ENCODE results near the gene TNK2.
"Not testable (repeated sequence)": the region's sequence is repeated elsewhere in the genome, so short reads cannot be mapped to it uniquely, and the experiment has no call there.

TNK2 gene

GRCh38 chr3:195877136-195877715 is 31.1 kb downstream of the TNK2 start:
- 92 to 97% methylated on average over 10 of the region's 10 CpGs for WGBS, 2 experiments
- Histone ChIP-seq H3K27me3 (ENCODE audit: control insufficient read depth, insufficient read depth, low read length, poor library complexity, severe bottlenecking) (no peaks in the 10 kb centered on the region), H3K36me3 (ENCODE audit: control insufficient read depth, insufficient read depth, low read length) (no peaks in the 10 kb centered on the region)

GRCh38 chr3:195876297-195877064 is 31.9 kb downstream of the TNK2 start:
- H3K4me1 ChIP-seq (ENCODE audit: control insufficient read depth, insufficient read depth, low read length), result no peaks in the 10 kb centered on the region
- WGBS, 2 experiments, result 88% methylated on average over 28 of the region's 28 CpGs
- no peak overlapping the region for H3K27ac ChIP-seq (ENCODE audit: insufficient read depth, low read depth, low read length, poor library complexity, severe bottlenecking)
- H3K27me3 ChIP-seq (ENCODE audit: control insufficient read depth, insufficient read depth, low read length, poor library complexity, severe bottlenecking), result no peaks in the 10 kb centered on the region
- H3K9me3 ChIP-seq (ENCODE audit: control insufficient read depth, low read length), result no peaks in the 10 kb centered on the region
- no peak overlapping the region for H3K4me3 ChIP-seq (ENCODE audit: insufficient read depth, low read depth, low read length)
- H3K36me3 ChIP-seq (ENCODE audit: control insufficient read depth, insufficient read depth, low read length), result no peaks in the 10 kb centered on the region

More at GRCh38 chr3:195877136-195877715, 31.1 kb downstream of the TNK2 start:
- Histone ChIP-seq H3K4me3 (ENCODE audit: insufficient read depth, low read depth, low read length) (no peak overlapping the region), H3K4me1 (ENCODE audit: control insufficient read depth, insufficient read depth, low read length) (no peaks in the 10 kb centered on the region), H3K9me3 (ENCODE audit: control insufficient read depth, low read length) (no peaks in the 10 kb centered on the region), H3K27ac (ENCODE audit: insufficient read depth, low read depth, low read length, poor library complexity, severe bottlenecking) (no peak overlapping the region)

- WGBS, 2 experiments, result 95 to 96% methylated on average over 35 of the region's 35 CpGs
- no peaks in the 10 kb centered on the region for H3K36me3 ChIP-seq (ENCODE audit: control insufficient read depth, insufficient read depth, low read length)
- H3K4me1 ChIP-seq (ENCODE audit: control insufficient read depth, insufficient read depth, low read length), result no peaks in the 10 kb centered on the region
- no peak overlapping the region for H3K4me3 ChIP-seq (ENCODE audit: insufficient read depth, low read depth, low read length)
- H3K27me3 ChIP-seq (ENCODE audit: control insufficient read depth, insufficient read depth, low read length, poor library complexity, severe bottlenecking), result no peaks in the 10 kb centered on the region
- no peaks in the 10 kb centered on the region for H3K9me3 ChIP-seq (ENCODE audit: control insufficient read depth, low read length)
- no peak overlapping the region for H3K27ac ChIP-seq (ENCODE audit: insufficient read depth, low read depth, low read length, poor library complexity, severe bottlenecking)
These were observed 32.7 kb downstream of the TNK2 start for GRCh38 chr3:195875482-195876236.

- WGBS, 2 experiments, result 92 to 93% methylated on average over 26 of the region's 26 CpGs
- no peaks in the 10 kb centered on the region for H3K27me3 ChIP-seq (ENCODE audit: control insufficient read depth, insufficient read depth, low read length, poor library complexity, severe bottlenecking)
These were observed 34.4 kb downstream of the TNK2 start for GRCh38 chr3:195873971-195874370.

GRCh38 chr3:195873281-195873887 is 35.0 kb downstream of the TNK2 start:
- Histone ChIP-seq H3K36me3 (ENCODE audit: control insufficient read depth, insufficient read depth, low read length) (no peaks in the 10 kb centered on the region), H3K4me1 (ENCODE audit: control insufficient read depth, insufficient read depth, low read length) (no peaks in the 10 kb centered on the region), H3K27me3 (ENCODE audit: control insufficient read depth, insufficient read depth, low read length, poor library complexity, severe bottlenecking) (no peaks in the 10 kb centered on the region), H3K4me3 (ENCODE audit: insufficient read depth, low read depth, low read length) (no peak overlapping the region), H3K27ac (ENCODE audit: insufficient read depth, low read depth, low read length, poor library complexity, severe bottlenecking) (no peak overlapping the region), H3K9me3 (ENCODE audit: control insufficient read depth, low read length) (no peaks in the 10 kb centered on the region)
- 95 to 96% methylated on average over 38 of the region's 38 CpGs for WGBS, 2 experiments

More at GRCh38 chr3:195873971-195874370, 34.4 kb downstream of the TNK2 start:
- no peaks in the 10 kb centered on the region for H3K36me3 ChIP-seq (ENCODE audit: control insufficient read depth, insufficient read depth, low read length)
- H3K9me3 ChIP-seq (ENCODE audit: control insufficient read depth, low read length), result no peaks in the 10 kb centered on the region
- no peak overlapping the region for H3K27ac ChIP-seq (ENCODE audit: insufficient read depth, low read depth, low read length, poor library complexity, severe bottlenecking)
- H3K4me1 ChIP-seq (ENCODE audit: control insufficient read depth, insufficient read depth, low read length), result no peaks in the 10 kb centered on the region
- H3K4me3 ChIP-seq (ENCODE audit: insufficient read depth, low read depth, low read length), result no peak overlapping the region

GRCh38 chr3:195872800-195873199 is 35.6 kb downstream of the TNK2 start:
- no peaks in the 10 kb centered on the region for H3K36me3 ChIP-seq (ENCODE audit: control insufficient read depth, insufficient read depth, low read length)
- H3K9me3 ChIP-seq (ENCODE audit: control insufficient read depth, low read length), result no peaks in the 10 kb centered on the region
- WGBS, 2 experiments, result 93 to 95% methylated on average over 16 of the region's 16 CpGs
- H3K4me3 ChIP-seq (ENCODE audit: insufficient read depth, low read depth, low read length), result no peak overlapping the region
- H3K4me1 ChIP-seq (ENCODE audit: control insufficient read depth, insufficient read depth, low read length), result no peaks in the 10 kb centered on the region
- H3K27ac ChIP-seq (ENCODE audit: insufficient read depth, low read depth, low read length, poor library complexity, severe bottlenecking), result no peak overlapping the region
- no peaks in the 10 kb centered on the region for H3K27me3 ChIP-seq (ENCODE audit: control insufficient read depth, insufficient read depth, low read length, poor library complexity, severe bottlenecking)

GRCh38 chr3:195872097-195872496 is 36.3 kb downstream of the TNK2 start:
- H3K27ac ChIP-seq (ENCODE audit: insufficient read depth, low read depth, low read length, poor library complexity, severe bottlenecking), result no peak overlapping the region
- 94 to 95% methylated on average over 28 of the region's 28 CpGs for WGBS, 2 experiments
- H3K36me3 ChIP-seq (ENCODE audit: control insufficient read depth, insufficient read depth, low read length), result no peaks in the 10 kb centered on the region
- H3K4me3 ChIP-seq (ENCODE audit: insufficient read depth, low read depth, low read length), result no peak overlapping the region
- H3K9me3 ChIP-seq (ENCODE audit: control insufficient read depth, low read length), result no peaks in the 10 kb centered on the region
- H3K27me3 ChIP-seq (ENCODE audit: control insufficient read depth, insufficient read depth, low read length, poor library complexity, severe bottlenecking), result no peaks in the 10 kb centered on the region
- H3K4me1 ChIP-seq (ENCODE audit: control insufficient read depth, insufficient read depth, low read length), result no peaks in the 10 kb centered on the region

- not testable (repeated sequence) for H3K27ac ChIP-seq (ENCODE audit: insufficient read depth, low read depth, low read length, poor library complexity, severe bottlenecking); H3K4me1 ChIP-seq (ENCODE audit: control insufficient read depth, insufficient read depth, low read length); H3K36me3 ChIP-seq (ENCODE audit: control insufficient read depth, insufficient read depth, low read length); H3K4me3 ChIP-seq (ENCODE audit: insufficient read depth, low read depth, low read length); H3K27me3 ChIP-seq (ENCODE audit: control insufficient read depth, insufficient read depth, low read length, poor library complexity, severe bottlenecking); H3K9me3 ChIP-seq (ENCODE audit: control insufficient read depth, low read length)
- 91 to 97% methylated on average over 3 of the region's 3 CpGs for WGBS, 2 experiments
These were observed 36.7 kb downstream of the TNK2 start for GRCh38 chr3:195871686-195872085.

- no peaks in the 10 kb centered on the region for H3K36me3 ChIP-seq (ENCODE audit: control insufficient read depth, insufficient read depth, low read length)
- no peaks in the 10 kb centered on the region for H3K4me1 ChIP-seq (ENCODE audit: control insufficient read depth, insufficient read depth, low read length)
- no peak overlapping the region for H3K4me3 ChIP-seq (ENCODE audit: insufficient read depth, low read depth, low read length)
- 90 to 93% methylated on average over 12 of the region's 12 CpGs for WGBS, 2 experiments
- no peaks in the 10 kb centered on the region for H3K9me3 ChIP-seq (ENCODE audit: control insufficient read depth, low read length)
- no peak overlapping the region for H3K27ac ChIP-seq (ENCODE audit: insufficient read depth, low read depth, low read length, poor library complexity, severe bottlenecking)
- H3K27me3 ChIP-seq (ENCODE audit: control insufficient read depth, insufficient read depth, low read length, poor library complexity, severe bottlenecking), result no peaks in the 10 kb centered on the region
These were observed 37.4 kb downstream of the TNK2 start for GRCh38 chr3:195870937-195871336.

- no peaks in the 10 kb centered on the region for H3K36me3 ChIP-seq (ENCODE audit: control insufficient read depth, insufficient read depth, low read length)
- H3K4me3 ChIP-seq (ENCODE audit: insufficient read depth, low read depth, low read length), result no peak overlapping the region
- H3K27me3 ChIP-seq (ENCODE audit: control insufficient read depth, insufficient read depth, low read length, poor library complexity, severe bottlenecking), result no peaks in the 10 kb centered on the region
- WGBS, 2 experiments, result 86 to 90% methylated on average over 7 of the region's 7 CpGs
- H3K4me1 ChIP-seq (ENCODE audit: control insufficient read depth, insufficient read depth, low read length), result no peaks in the 10 kb centered on the region
- H3K9me3 ChIP-seq (ENCODE audit: control insufficient read depth, low read length), result no peaks in the 10 kb centered on the region
- no peak overlapping the region for H3K27ac ChIP-seq (ENCODE audit: insufficient read depth, low read depth, low read length, poor library complexity, severe bottlenecking)
These were observed 37.9 kb downstream of the TNK2 start for GRCh38 chr3:195870442-195870841.
